KBM-7 (cell line): ENCODE data around the gene PKN2.
A peak's percentile ranks its signal among the peaks of the same experiment; 100 is the strongest.

Source experiments
- DNase-seq: peaks from one replicate; pipeline ENCODE4 v3.0.0-alpha.2; 2015
- in situ Hi-C: fragments of 300-500 bp; cut with MboI; formaldehyde crosslinking; loops from 2 replicates; pipeline ENCODE4 v1.14.3; 2020; ENCODE audit warnings: low sequenced_read_pairs, low pct_unique_long_range_greater_than_20kb, mixed read lengths

Gene PKN2

GRCh38 chr1:88727205-88727604 lies 43.1 kb downstream of the PKN2 start:
- in situ Hi-C loops: no loop called here
- no peak for DNase-seq

- in situ Hi-C loops: no loop called here
- no peak for DNase-seq
These were observed 45.2 kb downstream of the PKN2 start for GRCh38 chr1:88729297-88729696.

- peak; percentile 54 for DNase-seq
- in situ Hi-C loops: no loop called here
These were observed 46.1 kb downstream of the PKN2 start for GRCh38 chr1:88730132-88730675.

- in situ Hi-C loops: no loop called here
- DNase-seq: no peak
These were observed 46.9 kb downstream of the PKN2 start for GRCh38 chr1:88730995-88731394.

DNA sequence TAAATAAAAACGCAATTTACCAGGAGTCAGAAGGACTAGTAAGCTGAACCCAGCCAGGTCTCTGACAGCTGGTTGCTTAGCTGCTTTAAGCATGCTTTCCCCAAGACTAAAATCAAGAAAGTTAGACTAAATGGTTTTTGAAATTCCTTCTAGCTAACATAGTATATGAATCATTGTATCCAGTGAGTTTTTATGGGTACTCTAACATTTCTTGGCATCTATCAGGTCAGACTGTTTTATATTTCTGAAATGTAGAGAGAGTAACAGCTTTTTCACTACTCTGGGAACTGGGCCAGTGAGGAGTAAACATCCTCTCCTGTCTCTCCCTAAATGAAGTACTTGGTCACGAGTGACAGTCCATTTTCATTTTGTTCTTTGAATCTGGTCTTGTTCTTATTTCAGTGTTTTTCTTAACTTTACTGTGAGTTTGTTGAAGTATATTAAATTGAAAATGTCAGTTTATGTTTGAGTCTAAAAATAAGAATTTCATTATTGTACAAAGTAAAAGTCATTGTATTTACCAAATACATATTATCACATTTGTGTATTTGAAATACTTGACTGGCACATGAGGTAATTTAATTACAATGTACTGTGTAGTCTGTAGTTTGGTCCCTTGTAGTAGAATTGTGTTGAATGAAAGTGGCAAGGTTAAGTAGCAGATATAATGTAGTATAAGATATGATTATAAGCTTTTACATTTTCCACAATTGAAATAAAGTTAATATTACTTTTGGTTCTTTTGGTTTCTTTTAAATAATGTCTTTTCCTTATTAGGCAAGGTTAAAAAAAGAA lies 47.6 kb downstream of the PKN2 start:
- in situ Hi-C loops: no loop called here
- no peak for DNase-seq

DNA sequence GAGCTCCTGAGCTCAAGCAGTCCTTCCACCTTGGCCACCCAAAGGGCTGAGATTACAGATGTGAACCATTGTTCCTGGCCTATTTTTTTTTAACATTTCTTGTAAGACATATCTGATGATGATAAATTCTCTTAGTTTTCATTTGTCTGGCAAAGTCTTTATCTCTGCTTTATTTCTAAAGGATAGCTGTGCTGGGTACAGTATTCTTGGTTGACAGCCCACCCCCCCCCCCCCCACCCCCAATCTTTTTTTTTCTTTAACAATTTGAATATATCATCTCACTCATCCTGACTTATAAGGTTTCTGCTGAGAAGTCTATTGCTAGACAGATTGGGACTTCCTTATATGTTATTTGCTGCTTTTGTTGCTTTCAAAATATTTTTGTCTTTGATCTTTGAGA lies 51.3 kb downstream of the PKN2 start:
- no peak for DNase-seq
- in situ Hi-C loops: no loop called here

GRCh38 chr1:88735909-88736308 lies 51.8 kb downstream of the PKN2 start:
- DNase-seq: no peak

GRCh38 chr1:88736633-88737248 lies 52.7 kb downstream of the PKN2 start:
- in situ Hi-C loops: no loop called here
- peak; percentile 67 for DNase-seq

More at GRCh38 chr1:88735909-88736308, 51.8 kb downstream of the PKN2 start:
- in situ Hi-C loops: no loop called here

DNA sequence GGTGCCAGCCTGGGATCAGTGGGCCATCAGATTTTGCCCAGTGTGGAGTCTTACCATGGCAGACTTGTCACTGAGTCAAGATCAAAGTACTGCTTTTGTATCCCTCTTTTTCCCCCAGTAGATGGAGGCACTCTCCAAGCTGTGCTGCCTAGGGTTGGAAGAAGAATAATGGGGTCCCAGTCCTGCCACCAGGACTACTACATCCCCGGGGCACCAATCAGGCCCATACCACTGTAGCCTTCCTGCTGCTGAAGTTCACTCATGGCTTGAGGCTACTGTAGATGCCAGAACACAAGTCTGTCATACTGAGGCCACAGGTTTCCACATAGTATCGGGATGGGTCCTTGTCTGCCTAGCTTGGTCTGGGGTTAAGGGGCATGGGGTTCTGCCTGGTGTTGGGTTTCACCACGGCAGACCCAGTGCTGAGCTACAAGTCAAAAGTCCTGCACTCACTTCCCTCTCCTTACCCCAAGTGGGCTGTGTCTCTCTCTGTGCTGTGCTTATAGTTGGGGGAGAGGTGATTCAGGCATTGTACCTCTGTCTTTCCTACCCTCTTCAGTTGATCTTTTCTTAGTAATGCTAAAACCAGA lies 53.4 kb downstream of the PKN2 start:
- in situ Hi-C loops: no loop called here
- DNase-seq: no peak

DNA sequence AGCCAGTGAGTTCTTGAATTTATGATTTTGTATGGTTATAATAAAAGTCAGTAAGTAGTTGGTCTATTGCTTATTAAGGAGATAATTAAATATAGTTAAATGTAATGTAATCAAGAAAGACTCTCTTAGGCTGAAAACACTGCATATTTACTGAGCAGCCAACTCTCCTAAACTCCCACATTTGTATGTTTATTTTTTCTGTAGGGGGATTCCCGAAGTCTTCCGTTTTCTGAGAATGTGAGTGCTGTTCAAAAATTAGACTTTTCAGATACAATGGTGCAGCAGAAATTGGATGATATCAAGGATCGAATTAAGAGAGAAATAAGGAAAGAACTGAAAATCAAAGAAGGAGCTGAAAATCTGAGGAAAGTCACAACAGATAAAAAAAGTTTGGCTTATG lies 56.7 kb downstream of the PKN2 start:
- in situ Hi-C loops: no loop called here

DNA sequence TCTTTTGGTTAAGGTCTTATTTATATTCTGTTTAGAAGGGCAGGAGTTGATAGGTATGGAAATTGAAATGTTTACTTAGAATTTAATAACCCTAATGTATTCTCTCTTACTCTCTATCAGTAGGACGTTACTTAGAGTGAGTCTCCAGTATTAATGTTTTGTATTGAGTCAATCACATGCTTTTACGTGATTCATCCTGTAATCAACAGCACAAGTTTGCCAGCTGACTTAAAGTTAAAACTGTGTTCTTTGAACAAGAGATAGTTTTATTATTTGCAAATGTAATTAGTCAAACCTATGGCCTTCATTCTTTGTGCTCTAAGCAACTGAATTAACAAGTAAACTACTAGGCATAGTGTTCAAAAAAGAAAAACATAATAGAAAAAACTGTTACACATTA lies 57.3 kb downstream of the PKN2 start:
- in situ Hi-C loops: no loop called here
- DNase-seq: no peak

More for the DNA sequence above, 56.7 kb downstream of the PKN2 start:
- DNase-seq: no peak

DNA sequence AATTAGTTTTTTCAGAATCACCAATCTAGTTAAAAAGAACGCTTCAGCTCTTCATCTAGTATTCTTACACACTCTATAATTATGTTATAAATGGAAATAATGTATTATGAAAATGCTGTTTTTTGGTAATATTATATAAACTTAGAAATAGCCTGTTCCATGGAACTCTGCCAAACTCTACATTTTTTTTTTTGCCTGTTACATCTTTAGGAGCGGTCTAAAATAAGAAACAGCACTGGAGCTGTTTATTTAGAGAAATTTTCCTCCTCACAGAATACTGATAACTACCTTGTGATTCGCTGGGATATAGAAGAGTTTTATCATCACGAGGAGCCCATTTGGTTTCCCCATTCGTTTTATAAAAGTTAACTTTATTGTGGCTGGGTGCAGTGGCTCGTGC lies 58.5 kb downstream of the PKN2 start:
- DNase-seq: no peak
- in situ Hi-C loops: no loop called here

- in situ Hi-C loops: no loop called here
- no peak for DNase-seq
These were observed 60.1 kb downstream of the PKN2 start for GRCh38 chr1:88744142-88744541.

- DNase-seq: peak; percentile 32
- in situ Hi-C loops: no loop called here
These were observed 62.8 kb downstream of the PKN2 start for GRCh38 chr1:88746916-88747315.

- in situ Hi-C loops: no loop called here
- peak; percentile 36 for DNase-seq
These were observed 67.6 kb downstream of the PKN2 start for GRCh38 chr1:88751714-88752113.

DNA sequence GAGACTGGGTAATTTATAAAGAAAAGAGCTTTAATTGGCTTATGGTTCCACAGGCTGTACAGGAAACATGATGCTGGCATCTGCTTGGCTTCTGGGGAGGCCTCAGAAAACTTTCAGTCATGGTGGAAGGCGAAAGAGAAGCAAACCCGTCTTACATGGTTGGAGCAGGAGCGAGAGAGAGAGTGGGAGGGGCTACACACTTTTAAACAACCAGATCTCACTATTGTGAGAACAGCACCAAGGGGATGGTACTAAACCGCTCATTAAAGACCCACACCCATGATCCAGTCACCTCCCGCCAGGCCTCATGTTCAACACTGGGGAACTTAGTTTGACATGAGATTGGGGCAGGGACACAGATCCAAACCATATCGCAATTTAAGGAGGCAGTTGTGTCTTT lies 69.4 kb downstream of the PKN2 start:
- DNase-seq: no peak
- in situ Hi-C loops: no loop called here

- no peak for DNase-seq
- in situ Hi-C loops: no loop called here
These were observed 79.8 kb downstream of the PKN2 start for GRCh38 chr1:88763649-88764406.

DNA sequence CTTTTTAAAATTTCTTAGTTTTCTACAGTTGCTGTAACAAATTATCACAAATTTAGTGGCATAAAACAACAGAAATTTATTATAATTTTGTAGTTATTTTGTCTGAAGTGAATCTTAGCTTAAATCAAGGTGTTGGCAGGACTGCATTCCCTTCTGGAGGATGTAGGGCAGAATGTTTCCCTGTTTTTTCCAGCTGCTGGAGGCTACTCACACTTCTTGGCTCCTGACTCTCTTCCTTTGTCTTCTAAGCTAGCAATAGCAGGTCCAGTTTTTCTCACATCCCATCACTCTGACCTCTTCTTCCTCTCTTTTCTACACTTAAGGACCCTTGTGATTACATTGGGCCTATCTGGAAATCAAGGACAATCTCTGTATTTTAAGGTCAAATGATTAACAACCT lies 84.1 kb downstream of the PKN2 start:
- in situ Hi-C loops: no loop called here

DNA sequence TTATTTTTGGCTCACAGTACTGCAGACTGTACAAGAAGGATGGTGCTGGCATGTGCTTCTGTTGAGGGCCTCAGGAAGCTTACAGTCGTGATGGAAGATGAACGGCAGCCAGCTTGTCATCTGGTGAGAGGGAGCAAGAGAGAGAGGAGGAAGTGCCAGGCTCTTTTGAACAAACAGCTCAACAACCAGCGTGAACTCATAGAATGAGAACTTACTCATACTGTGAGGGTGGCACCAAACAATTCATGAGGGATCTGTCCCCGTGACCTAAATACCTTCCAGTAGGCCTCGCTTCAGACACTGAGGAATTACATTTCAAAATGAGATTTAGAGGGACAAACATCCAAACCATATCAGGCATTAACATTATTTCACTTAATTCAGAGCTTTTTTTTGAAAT lies 84.7 kb downstream of the PKN2 start:
- DNase-seq: no peak
- in situ Hi-C loops: no loop called here

More for the DNA sequence above, 84.1 kb downstream of the PKN2 start:
- DNase-seq: no peak
